Hematopoietic multipotent progenitor cell treated with erythropoietin and hydrocortisone succinate and interleukin-3 and kit ligand, for 17 days (in vitro differentiated cells): Measurements from ENCODE around the gene RAG1.

ENCODE experiments used
- DNase-seq: peaks from one replicate; pipeline ENCODE4 v3.0.0-alpha.2; 2015; ENCODE audit warnings: low spot score

Gene RAG1

GRCh38 chr11:36590513-36590912 lies 22.7 kb downstream of the RAG1 start:
- DNase-seq: no peak

- no peak for DNase-seq
Observed at GRCh38 chr11:36591433-36591832, 23.6 kb downstream of the RAG1 start.

GRCh38 chr11:36594316-36594989 lies 26.6 kb downstream of the RAG1 start, which contains the start of gene IFTAP:
TSS of gene IFTAP (plus strand) at chr11:36594502. CDS start at chr11:36610104, 15,602 bp downstream.
- peak; percentile 66 for DNase-seq

- DNase-seq: no peak
Observed at GRCh38 chr11:36596880-36597279, 29.1 kb downstream of the RAG1 start.

GRCh38 chr11:36598051-36598450 lies 30.2 kb downstream of the RAG1 start, which contains the start of gene RAG2:
TSS of gene RAG2 (minus strand) at chr11:36598236. CDS start at chr11:36594168, 4,068 bp downstream.
- no peak for DNase-seq

GRCh38 chr11:36600180-36600579 lies 32.4 kb downstream of the RAG1 start:
- no peak for DNase-seq

GRCh38 chr11:36601155-36601554 lies 33.3 kb downstream of the RAG1 start:
- DNase-seq: no peak

- DNase-seq: no peak
Observed at GRCh38 chr11:36602135-36602534, 34.3 kb downstream of the RAG1 start.

GRCh38 chr11:36605221-36606216 lies 37.7 kb downstream of the RAG1 start:
- no peak for DNase-seq

GRCh38 chr11:36608491-36609199 lies 40.8 kb downstream of the RAG1 start:
- DNase-seq: no peak

- DNase-seq: no peak
Observed at GRCh38 chr11:36609383-36609782, 41.6 kb downstream of the RAG1 start.

GRCh38 chr11:36615826-36616225 lies 48.0 kb downstream of the RAG1 start:
- DNase-seq: no peak

GRCh38 chr11:36617543-36618362 lies 49.9 kb downstream of the RAG1 start:
- peak; percentile 38 for DNase-seq

GRCh38 chr11:36618363-36619047 lies 50.7 kb downstream of the RAG1 start:
- DNase-seq: no peak

GRCh38 chr11:36619502-36619901 lies 51.7 kb downstream of the RAG1 start:
- DNase-seq: peak; percentile 21

- DNase-seq: no peak
Observed at GRCh38 chr11:36620246-36620645, 52.4 kb downstream of the RAG1 start.

- DNase-seq: peak; percentile 48
Observed at GRCh38 chr11:36622431-36623136, 54.8 kb downstream of the RAG1 start.

- no peak for DNase-seq
Observed at GRCh38 chr11:36623494-36623893, 55.7 kb downstream of the RAG1 start.

GRCh38 chr11:36627006-36627405 lies 59.2 kb downstream of the RAG1 start:
- no peak for DNase-seq

- no peak for DNase-seq
Observed at GRCh38 chr11:36627471-36627870, 59.7 kb downstream of the RAG1 start.
